Tibial artery (tissue), 4 donors: Measurements from ENCODE around the gene TSPAN5.
"Not testable (repeated sequence)": the region's sequence is repeated elsewhere in the genome, so short reads cannot be mapped to it uniquely, and the experiment has no call there.

ENCODE experiments used
- DNase-seq, 2 donors: peaks; one replicate each; pipeline ENCODE4 v3.0.0-alpha.2; 2019
- H3K27ac ChIP-seq, 2 donors: fragments of 200-600 bp; sonication (generic) in 1 of 2; 1 replicate in 1 of 2; 2 replicates in 1 of 2; pipeline ENCODE4 v1.5.1; 2018 to 2019; ENCODE audit warnings: mild to moderate bottlenecking in 1 of 2
- H3K27me3 ChIP-seq, 2 donors: fragments of 200-600 bp; sonication (generic) in 1 of 2; one replicate each; pipeline versions ENCODE4 v1.5.1 to v1.6.0; 2016 to 2019
- H3K36me3 ChIP-seq, 3 donors: fragments of 200-600 bp; sonication (generic) in 2 of 3; one replicate each; pipeline ENCODE4 v1.5.1; 2016 to 2019; ENCODE audit warnings: mild to moderate bottlenecking in 2 of 3
- H3K4me1 ChIP-seq, 4 donors: fragments of 200-600 bp; sonication (generic) in 2 of 4; 1 replicate in 3 of 4; 2 replicates in 1 of 4; pipeline ENCODE4 v1.5.1; 2016 to 2019
- H3K4me3 ChIP-seq, 2 donors: fragments of 200-600 bp; sonication (generic) in 1 of 2; 1 replicate in 1 of 2; 2 replicates in 1 of 2; pipeline ENCODE4 v1.5.1; 2018 to 2019; ENCODE audit warnings: mild to moderate bottlenecking in 2 of 2
- H3K9me3 ChIP-seq, 3 donors: fragments of 200-600 bp; sonication (generic) in 1 of 3; one replicate each; pipeline ENCODE4 v1.5.1; 2016 to 2019
- CTCF ChIP-seq, 2 experiments: fragments of 200-600 bp in 1 of 2; fragments of 450-650 bp in 1 of 2; IDR thresholded peaks; one replicate each; pipeline ENCODE4 v1.5.1; 2017 to 2019; ENCODE audit warnings: antibody characterized with exemption in 2 of 2, mild to moderate bottlenecking in 1 of 2, moderate library complexity in 1 of 2
- intact Hi-C: fragments of 100-400 bp; cut with DNase I; formaldehyde crosslinking; loops from one replicate; pipeline ENCODE4 v1.15.0; 2023; ENCODE audit warnings: low total_unique reads

TSPAN5 gene

DNA sequence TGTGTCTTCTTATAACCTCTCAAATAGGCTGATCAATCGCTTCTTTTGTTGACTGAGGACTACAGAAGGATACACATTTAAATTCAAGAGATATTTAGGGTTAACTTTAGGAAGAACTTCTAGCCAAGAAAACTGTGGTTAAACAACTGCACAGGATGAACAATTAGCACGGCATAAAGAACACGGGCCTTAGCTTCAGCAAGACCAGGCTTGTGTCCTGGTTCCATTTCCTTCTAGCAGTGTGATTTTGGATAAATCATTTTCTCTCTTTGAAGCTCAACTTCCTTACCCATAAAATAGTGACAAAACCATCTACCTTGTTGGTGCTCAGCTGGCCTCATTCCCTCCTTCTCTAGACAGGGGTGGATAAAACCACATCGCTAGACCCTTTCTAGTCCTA, 117.6 kb downstream of the TSPAN5 start:
- no peak overlapping the region for H3K4me3 ChIP-seq
- H3K4me1 ChIP-seq = no peaks in the 10 kb centered on the region
- DNase-seq = no peak
- H3K36me3 ChIP-seq = no peaks in the 10 kb centered on the region
- intact Hi-C loops = no loop called here
- H3K27ac ChIP-seq = no peak overlapping the region
- H3K9me3 ChIP-seq = no peaks in the 10 kb centered on the region
- TF ChIP-seq CTCF (IDR thresholded peaks at IDR 0.05) = no peak
- no peaks in the 10 kb centered on the region for H3K27me3 ChIP-seq

DNA sequence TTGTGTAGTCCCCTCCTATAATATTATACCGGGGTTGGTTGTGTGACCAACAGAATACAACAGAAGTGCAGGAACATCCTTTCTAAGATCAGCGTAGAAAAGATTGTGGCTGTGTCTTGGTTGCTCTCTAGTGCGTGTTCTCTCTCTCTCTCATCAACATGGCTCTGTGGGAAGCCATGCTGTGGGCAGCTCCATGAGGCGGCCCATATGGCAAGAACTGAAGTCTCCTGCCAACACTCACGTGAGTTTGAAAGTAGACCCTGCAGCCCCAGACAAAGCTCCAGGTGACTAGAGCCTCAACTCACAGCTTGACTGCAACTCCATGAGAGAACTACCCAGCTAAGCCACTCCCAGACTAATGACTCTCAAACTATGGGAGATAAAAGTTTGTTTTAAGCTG, 118.7 kb downstream of the TSPAN5 start:
- Histone ChIP-seq H3K9me3 (no peaks in the 10 kb centered on the region), H3K27me3 (no peaks in the 10 kb centered on the region), H3K27ac (no peak overlapping the region), H3K4me1 (no peaks in the 10 kb centered on the region), H3K4me3 (no peak overlapping the region), H3K36me3 (no peaks in the 10 kb centered on the region)
- DNase-seq = no peak
- no peak for TF ChIP-seq CTCF (IDR thresholded peaks at IDR 0.05)
- intact Hi-C loops = no loop called here

GRCh38 chr4:98539299-98539698, 119.1 kb downstream of the TSPAN5 start:
- H3K36me3 ChIP-seq = no peaks in the 10 kb centered on the region
- DNase-seq = no peak

GRCh38 chr4:98536631-98537030, 121.8 kb downstream of the TSPAN5 start:
- no peaks in the 10 kb centered on the region for H3K27me3 ChIP-seq
- DNase-seq = no peak
- no peak overlapping the region for H3K27ac ChIP-seq
- TF ChIP-seq CTCF (IDR thresholded peaks at IDR 0.05) = no peak
- intact Hi-C loops = no loop called here
- H3K9me3 ChIP-seq = no peaks in the 10 kb centered on the region
- no peaks in the 10 kb centered on the region for H3K4me1 ChIP-seq
- no peak overlapping the region for H3K4me3 ChIP-seq
- no peaks in the 10 kb centered on the region for H3K36me3 ChIP-seq

More at GRCh38 chr4:98539299-98539698, 119.1 kb downstream of the TSPAN5 start:
- H3K4me3 ChIP-seq = no peak overlapping the region
- intact Hi-C loops = no loop called here
- H3K27ac ChIP-seq = no peak overlapping the region
- no peaks in the 10 kb centered on the region for H3K27me3 ChIP-seq
- H3K4me1 ChIP-seq = no peaks in the 10 kb centered on the region
- no peak for TF ChIP-seq CTCF (IDR thresholded peaks at IDR 0.05)
- H3K9me3 ChIP-seq = no peaks in the 10 kb centered on the region

DNA sequence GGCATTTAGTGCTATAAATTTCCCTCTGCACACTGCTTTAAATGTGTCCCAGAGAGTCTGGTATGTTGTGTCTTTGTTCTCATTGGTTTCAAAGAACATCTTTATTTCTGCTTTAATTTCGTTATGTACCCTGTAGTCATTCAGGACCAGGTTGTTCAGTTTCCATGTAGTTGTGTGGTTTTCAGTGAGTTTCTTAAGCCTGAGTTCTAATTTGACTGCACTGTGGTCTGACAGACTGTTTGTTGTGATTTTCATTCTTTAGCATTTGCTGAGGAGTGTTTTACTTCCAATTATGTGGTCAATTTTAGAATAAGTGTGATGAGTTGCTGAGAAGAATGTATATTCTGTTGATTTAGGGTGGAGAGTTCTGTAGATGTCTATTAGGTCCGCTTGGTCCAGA, 124.3 kb downstream of the TSPAN5 start:
- H3K27me3 ChIP-seq, H3K4me1 ChIP-seq, H3K4me3 ChIP-seq, H3K36me3 ChIP-seq, H3K27ac ChIP-seq, DNase-seq, H3K9me3 ChIP-seq, intact Hi-C loops: not testable (repeated sequence)

GRCh38 chr4:98530572-98530971, 127.8 kb downstream of the TSPAN5 start:
- H3K9me3 ChIP-seq = no peaks in the 10 kb centered on the region
- H3K4me1 ChIP-seq = no peaks in the 10 kb centered on the region
- intact Hi-C loops = no loop called here

More at GRCh38 chr4:98530572-98530971, 127.8 kb downstream of the TSPAN5 start:
- TF ChIP-seq CTCF (IDR thresholded peaks at IDR 0.05) = no peak
- Histone ChIP-seq H3K27me3 (no peaks in the 10 kb centered on the region), H3K27ac (no peak overlapping the region), H3K4me3 (no peak overlapping the region), H3K36me3 (no peaks in the 10 kb centered on the region)
- no peak for DNase-seq
